SK-N-SH (cell line): ENCODE data around the gene SPATA31C1. TPM values are rescaled to one million over a fixed set of nuclear protein-coding genes. Genes with fewer than 3 reads are reported as not detected.
"Not testable (repeated sequence)": the region's sequence is repeated elsewhere in the genome, so short reads cannot be mapped to it uniquely, and the experiment has no call there.

Source experiments
- CTCF ChIA-PET: fragments of 300-600, 350-600 bp; formaldehyde crosslinking; extraction: SDS; loops from one replicate; lab custom pipeline; 2021; lab: Yijun Ruan, JAX
- POLR2A ChIA-PET: fragments of 350-600 bp; sonication (Branson Sonifier 250); formaldehyde crosslinking; extraction: SDS; loops from one replicate; lab custom pipeline; 2020; ENCODE audit warnings: antibody characterized with exemption, inconsistent platforms; lab: Yijun Ruan, JAX
- DNase-seq: peaks from one replicate; pipeline ENCODE4 v3.0.0; 2012
- H2AFZ ChIP-seq: fragments of 200-600 bp; sonication (generic); 2 replicates; pipeline ENCODE4 v1.8.1; 2016; ENCODE audit warnings: antibody characterized with exemption, mild to moderate bottlenecking, low read depth
- H3F3A ChIP-seq: fragments of 200-600 bp; sonication (generic); replicated peaks from 2 replicates; pipeline ENCODE3; 2016; ENCODE audit warnings: antibody characterized with exemption, mild to moderate bottlenecking; ENCODE audit not compliant: insufficient read depth
- H3K27ac ChIP-seq, 2 experiments: fragments of 200-500 bp in 1 of 2; fragments of 200-600 bp in 1 of 2; sonication (Bioruptor generic) in 1 of 2; sonication (generic), shearing (Covaris generic) in 1 of 2; 2 replicates each; pipeline versions ENCODE4 v1.5.1 to v1.6.1; 2014 to 2016; ENCODE audit warnings: low read depth in 2 of 2, inconsistent platforms in 1 of 2, low read length in 1 of 2, mild to moderate bottlenecking in 1 of 2, mixed read lengths in 1 of 2
- H3K27me3 ChIP-seq: fragments of 200-600 bp; sonication (generic), shearing (Covaris generic); 2 replicates; pipeline ENCODE4 v1.6.1; 2016; ENCODE audit warnings: mixed run types; ENCODE audit not compliant: insufficient read depth
- H3K36me3 ChIP-seq, 2 experiments: fragments of 200-500 bp in 1 of 2; fragments of 200-600 bp in 1 of 2; sonication (Bioruptor generic) in 1 of 2; sonication (generic) in 1 of 2; replicated peaks in 1 of 2; 2 replicates each; pipeline versions ENCODE3 to v1.5.1; 2014 to 2016; ENCODE audit warnings: low read length in 1 of 2, mild to moderate bottlenecking in 1 of 2; ENCODE audit not compliant: insufficient read depth in 2 of 2, control insufficient read depth in 1 of 2
- H3K4me1 ChIP-seq, 2 experiments: fragments of 200-500 bp in 1 of 2; fragments of 200-600 bp in 1 of 2; sonication (Bioruptor generic) in 1 of 2; sonication (generic), shearing (Covaris generic) in 1 of 2; 2 replicates each; pipeline versions ENCODE4 v1.5.1 to v1.6.1; 2014 to 2016; ENCODE audit warnings: low read depth in 1 of 2, low read length in 1 of 2, mixed run types in 1 of 2; ENCODE audit not compliant: insufficient read depth in 2 of 2, control insufficient read depth in 1 of 2
- H3K4me2 ChIP-seq: fragments of 200-600 bp; sonication (generic), shearing (Covaris generic); 2 replicates; pipeline ENCODE4 v1.6.1; 2017; ENCODE audit warnings: mixed run types
- H3K4me3 ChIP-seq, 2 experiments: fragments of 200-500 bp in 1 of 2; fragments of 200-600 bp in 1 of 2; sonication (Bioruptor generic) in 1 of 2; sonication (generic), shearing (Covaris generic) in 1 of 2; 2 replicates each; pipeline versions ENCODE4 v1.5.1 to v1.8.1; 2014 to 2016; ENCODE audit warnings: low read depth in 2 of 2, inconsistent platforms in 1 of 2, low read length in 1 of 2, mild to moderate bottlenecking in 1 of 2, mixed read lengths in 1 of 2, moderate library complexity in 1 of 2
- H3K79me2 ChIP-seq: fragments of 200-600 bp; sonication (generic); 2 replicates; pipeline ENCODE4 v1.8.1; 2017; ENCODE audit warnings: mild to moderate bottlenecking; ENCODE audit not compliant: insufficient read depth
- H3K9ac ChIP-seq: fragments of 200-600 bp; sonication (generic); 2 replicates; pipeline ENCODE4 v1.6.1; 2017; ENCODE audit warnings: mixed run types
- H3K9me2 ChIP-seq: fragments of 200-600 bp; sonication (generic); 2 replicates; pipeline ENCODE4 v1.6.1; 2017; ENCODE audit warnings: mixed run types
- H3K9me3 ChIP-seq: fragments of 200-600 bp; sonication (generic); 2 replicates; pipeline ENCODE4 v1.6.1; 2017; ENCODE audit warnings: mixed run types, mild to moderate bottlenecking, moderate library complexity
- H4K20me1 ChIP-seq: fragments of 200-600 bp; sonication (generic); 2 replicates; pipeline ENCODE4 v1.6.1; 2017; ENCODE audit warnings: mild to moderate bottlenecking, mixed run types; ENCODE audit not compliant: insufficient read depth
- ELF1 ChIP-seq: IDR thresholded peaks from 2 replicates; pipeline ENCODE4 v1.4.0; 2012
- FOXJ3 ChIP-seq: sonication (generic); formaldehyde crosslinking; IDR thresholded peaks from 2 replicates; pipeline ENCODE4 v1.5.1; 2020; ENCODE audit warnings: mild to moderate bottlenecking, missing genetic modification reagents
- FOXM1 ChIP-seq: IDR thresholded peaks from 2 replicates; pipeline ENCODE4 v1.4.0; 2012; ENCODE audit warnings: low read depth, mild to moderate bottlenecking
- IRF3 ChIP-seq: fragments of 150-350 bp; IDR thresholded peaks from 2 replicates; pipeline ENCODE4 v1.6.1; 2016; ENCODE audit warnings: mild to moderate bottlenecking, low read depth, low read length
- MEF2A ChIP-seq: IDR thresholded peaks from 2 replicates; pipeline ENCODE4 v1.4.0; 2012; ENCODE audit warnings: low read depth, borderline replicate concordance
- NFIC ChIP-seq: IDR thresholded peaks from 2 replicates; pipeline ENCODE4 v1.4.0; 2012; ENCODE audit warnings: borderline replicate concordance
- PBX3 ChIP-seq: IDR thresholded peaks from 2 replicates; pipeline ENCODE4; 2012
- POLR2AphosphoS5 ChIP-seq: IDR thresholded peaks from 2 replicates; pipeline ENCODE4 v1.6.1; 2012; ENCODE audit warnings: low read depth, low read length
- RCOR1 ChIP-seq: fragments of 150-350 bp; IDR thresholded peaks from 2 replicates; pipeline ENCODE4 v1.6.1; 2017; ENCODE audit warnings: antibody characterized with exemption, low read length
- RFX5 ChIP-seq: IDR thresholded peaks from 2 replicates; pipeline ENCODE4 v1.6.1; 2012; ENCODE audit warnings: mild to moderate bottlenecking, improper control_type of control experiment, low read length
- SIN3A ChIP-seq: IDR thresholded peaks from 2 replicates; pipeline ENCODE4 v1.6.1; 2012; ENCODE audit warnings: low read depth, mild to moderate bottlenecking, low read length, moderate library complexity, borderline replicate concordance
- TCF12 ChIP-seq: IDR thresholded peaks from 2 replicates; pipeline ENCODE4 v1.4.0; 2012
- YY1 ChIP-seq: IDR thresholded peaks from 2 replicates; pipeline ENCODE4 v1.4.0; 2012; ENCODE audit warnings: low read depth, mild to moderate bottlenecking
- WGBS: methylation state at CpG from one replicate; pipeline ENCODE4 v1.1.6; 2017; ENCODE audit warnings: low lambda C conversion rate; 5-methylcytosine and 5-hydroxymethylcytosine counted together
- polyA plus RNA-seq, 3 experiments: library from polyadenylated mRNA; depleted of rRNA; stranded (reverse); fragments of >200 nt; gene quantifications; 2 replicates each; pipeline ENCODE4 v1.2.3, GENCODE V29; 2012

The SPATA31C1 gene
- polyA plus RNA-seq, 1 of the 3 experiments (the other 2 are of a cell fraction) = not detected

GRCh38 chr9:87909310-87910041 lies 8.3 kb upstream of the SPATA31C1 start:
- Histone ChIP-seq H3K4me1 (no peaks in the 10 kb centered on the region), H3K27ac (no peak overlapping the region), H3K27me3 (no peaks in the 10 kb centered on the region), H3K79me2 (no peaks in the 10 kb centered on the region), H4K20me1 (no peaks in the 10 kb centered on the region), H3K9me3 (no peaks in the 10 kb centered on the region), H3K9ac (no peak overlapping the region), H3K4me3 (no peak overlapping the region), H3K36me3 (no peaks in the 10 kb centered on the region), H3K9me2 (no peaks in the 10 kb centered on the region), H2AFZ (no peak overlapping the region), H3K4me2 (no peak overlapping the region), H3F3A (no peaks in the 10 kb centered on the region)
- no peak for DNase-seq
- ChIA-PET CTCF (no interaction called here), POLR2A (no interaction called here)
- TF ChIP-seq MEF2A (no peak), ELF1 (no peak), PBX3 (no peak), TCF12 (no peak), RFX5 (no peak), NFIC (no peak), IRF3 (no peak), POLR2AphosphoS5 (no peak), RCOR1 (no peak), FOXM1 (no peak), SIN3A (no peak), YY1 (no peak)
- WGBS = 59% methylated on average over 20 of the region's 20 CpGs

GRCh38 chr9:87910821-87911220 lies 6.9 kb upstream of the SPATA31C1 start:
- H4K20me1 ChIP-seq = no peaks in the 10 kb centered on the region
- no peaks in the 10 kb centered on the region for H3K79me2 ChIP-seq
- H3K27ac ChIP-seq = no peak overlapping the region
- no peaks in the 10 kb centered on the region for H3K27me3 ChIP-seq
- POLR2A ChIA-PET = no interaction called here
- no peak overlapping the region for H3K9ac ChIP-seq
- DNase-seq = no peak
- WGBS = 17% methylated on average over 3 of the region's 3 CpGs
- TF ChIP-seq RFX5 (no peak), FOXJ3 (CRISPR knock-in tag) (no peak)
- H3K36me3 ChIP-seq = no peaks in the 10 kb centered on the region
- H3K4me2 ChIP-seq = no peak overlapping the region
- H3K4me1 ChIP-seq = no peaks in the 10 kb centered on the region
- no peak overlapping the region for H3K4me3 ChIP-seq
- H3K9me2 ChIP-seq = no peaks in the 10 kb centered on the region
- H3F3A ChIP-seq = no peaks in the 10 kb centered on the region
- no peaks in the 10 kb centered on the region for H3K9me3 ChIP-seq
- CTCF ChIA-PET = no interaction called here
- H2AFZ ChIP-seq = no peak overlapping the region

GRCh38 chr9:87919013-87919412 lies 1.3 kb downstream of the SPATA31C1 start:
- H3K9ac ChIP-seq, H3K79me2 ChIP-seq, H3K9me2 ChIP-seq, H3K4me3 ChIP-seq, H4K20me1 ChIP-seq, H3K27ac ChIP-seq, H3K27me3 ChIP-seq, H3K4me1 ChIP-seq, H3K36me3 ChIP-seq, H3K9me3 ChIP-seq, H3F3A ChIP-seq, H3K4me2 ChIP-seq, POLR2A ChIA-PET, DNase-seq, H2AFZ ChIP-seq: not testable (repeated sequence)
- 82% methylated on average over 12 of the region's 13 CpGs for WGBS
- CTCF ChIA-PET = interaction anchor here (0.6 kb wide), 1 partner anchor 1044 kb away, joined by 3 read pairs; no protein-coding TSS in a partner anchor

GRCh38 chr9:87921561-87921960 lies 3.8 kb downstream of the SPATA31C1 start:
- H3K9me2 ChIP-seq, POLR2A ChIA-PET, H2AFZ ChIP-seq, CTCF ChIA-PET, H3K79me2 ChIP-seq, H4K20me1 ChIP-seq, H3K4me1 ChIP-seq, DNase-seq, H3K9ac ChIP-seq, H3K27ac ChIP-seq, H3F3A ChIP-seq, H3K9me3 ChIP-seq, H3K4me3 ChIP-seq, H3K4me2 ChIP-seq, H3K27me3 ChIP-seq, H3K36me3 ChIP-seq: not testable (repeated sequence)
- 34% methylated on average over 6 of the region's 8 CpGs for WGBS
